BJ (cell line): ENCODE data around the gene RNF38. TPM values are rescaled to one million over a fixed set of nuclear protein-coding genes. Genes with fewer than 3 reads are reported as not detected.
"Not testable (repeated sequence)": the region's sequence is repeated elsewhere in the genome, so short reads cannot be mapped to it uniquely, and the experiment has no call there.

ENCODE experiments used
- CTCF ChIA-PET: fragments of 350-600 bp; formaldehyde crosslinking; extraction: SDS; loops from one replicate; lab custom pipeline; 2021; ENCODE audit warnings: antibody characterized with exemption, inconsistent platforms; lab: Yijun Ruan, JAX
- POLR2A ChIA-PET: fragments of 300-600 bp; sonication (Branson Sonifier 250); formaldehyde crosslinking; extraction: SDS; loops from one replicate; lab custom pipeline; 2021; ENCODE audit warnings: antibody characterized with exemption; lab: Charles Lee
- DNase-seq: peaks from one replicate; pipeline ENCODE4 v3.0.0-alpha.2; 2011; ENCODE audit warnings: low read depth
- H3K27me3 ChIP-seq: 2 replicates; pipeline ENCODE4 v1.6.0; 2011; ENCODE audit warnings: low read length; ENCODE audit not compliant: control insufficient read depth, insufficient read depth
- H3K36me3 ChIP-seq: 2 replicates; pipeline ENCODE4 v1.5.1; 2011; ENCODE audit warnings: low read length; ENCODE audit not compliant: control insufficient read depth, insufficient read depth
- H3K4me3 ChIP-seq: 2 replicates; pipeline ENCODE4 v1.5.1; 2011; ENCODE audit warnings: low read depth, mild to moderate bottlenecking, control low read depth, low read length
- CTCF ChIP-seq: IDR thresholded peaks from 2 replicates; pipeline ENCODE4 v1.5.1; 2011; ENCODE audit warnings: low read depth, mild to moderate bottlenecking, control low read depth, inconsistent platforms, low read length, moderate library complexity; ENCODE audit not compliant: insufficient read depth
- polyA plus RNA-seq: library from polyadenylated mRNA; depleted of rRNA; stranded (reverse); fragments of >200 nt; gene quantifications from 2 replicates; pipeline ENCODE4 v1.2.3, GENCODE V29; 2011

The RNF38 gene
- polyA plus RNA-seq, 1 experiment: 20.0 TPM

GRCh38 chr9:36314740-36315139, 85.3 kb downstream of the RNF38 start:
- no peak for DNase-seq
- Histone ChIP-seq H3K4me3 (no peak overlapping the region), H3K36me3 (no peaks in the 10 kb centered on the region), H3K27me3 (peaks cover 3% of the 10 kb centered on the region)
- TF ChIP-seq CTCF: no peak
- ChIA-PET POLR2A (no interaction called here), CTCF (interaction anchor here (0.7 to 1.9 kb wide), 3 partner anchors 10 to 326 kb away, joined by 3 to 6 read pairs (median 4); no protein-coding TSS in a partner anchor)

- DNase-seq: no peak
- no peak for TF ChIP-seq CTCF
- Histone ChIP-seq H3K27me3 (no peaks in the 10 kb centered on the region), H3K36me3 (no peaks in the 10 kb centered on the region), H3K4me3 (no peak overlapping the region)
- ChIA-PET POLR2A (no interaction called here), CTCF (interaction anchor here (0.6 to 1.6 kb wide), 3 partner anchors 12 to 204 kb away, joined by 3 to 5 read pairs (median 3); no protein-coding TSS in a partner anchor)
Observed at GRCh38 chr9:36306471-36307306, 93.4 kb downstream of the RNF38 start.

- H3K27me3 ChIP-seq, H3K4me3 ChIP-seq, POLR2A ChIA-PET, DNase-seq, H3K36me3 ChIP-seq: not testable (repeated sequence)
- CTCF ChIA-PET: interaction anchor here (0.6 kb wide), 2 partner anchors 114 to 358 kb away, joined by 3 to 5 read pairs; partner anchors contain the start of gene CLTA
Observed at GRCh38 chr9:36304366-36304765, 95.7 kb downstream of the RNF38 start.

GRCh38 chr9:36301227-36301626, 98.8 kb downstream of the RNF38 start:
- no peak for TF ChIP-seq CTCF
- POLR2A ChIA-PET: no interaction called here
- no peaks in the 10 kb centered on the region for H3K36me3 ChIP-seq
- DNase-seq: no peak
- no peaks in the 10 kb centered on the region for H3K27me3 ChIP-seq
- CTCF ChIA-PET: no interaction called here
- no peak overlapping the region for H3K4me3 ChIP-seq

- ChIA-PET POLR2A (no interaction called here), CTCF (no interaction called here)
- DNase-seq: peak; percentile 41
- H3K27me3 ChIP-seq: no peaks in the 10 kb centered on the region
- H3K4me3 ChIP-seq: no peak overlapping the region
- H3K36me3 ChIP-seq: no peaks in the 10 kb centered on the region
- TF ChIP-seq CTCF: no peak
Observed at GRCh38 chr9:36298566-36298965, 101.5 kb downstream of the RNF38 start.
